ENCODE measurements around the gene RAI2. TPM values are rescaled to one million over a fixed set of nuclear protein-coding genes. Genes with fewer than 3 reads are reported as not detected.

The RAI2 gene
- total RNA-seq, 2 experiments from 2014 or later, result 1.5 to 2.0 TPM

DNA sequence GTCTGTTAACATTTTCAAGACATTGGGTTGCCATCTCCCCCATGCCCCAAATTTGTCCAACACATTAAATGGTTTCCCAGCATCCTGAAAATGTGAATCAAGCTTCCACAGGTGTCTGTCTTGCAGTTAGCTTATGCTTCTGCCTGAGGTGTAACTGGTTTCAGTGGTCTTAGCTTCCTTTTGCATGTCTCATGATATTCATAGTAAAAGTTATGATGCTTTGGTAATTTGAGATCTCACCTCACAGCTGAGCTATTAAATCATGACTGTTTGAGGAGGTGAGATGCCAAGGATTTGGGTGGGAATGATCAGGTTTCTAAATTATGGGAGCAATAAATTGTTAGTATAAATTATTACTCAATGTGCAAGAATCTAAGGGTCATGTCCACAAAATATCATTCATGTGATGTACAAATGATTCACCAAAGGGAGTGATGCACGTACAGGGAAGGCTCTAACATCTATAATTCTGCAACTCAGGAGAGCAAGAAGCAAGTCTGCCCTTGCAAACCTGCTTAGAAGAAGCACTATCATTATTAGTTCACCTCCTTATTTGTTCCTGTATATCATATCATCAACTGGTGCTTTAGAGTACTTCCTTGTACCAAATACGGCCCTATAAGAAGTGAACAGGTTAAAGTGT, 17.1 kb upstream of the RAI2 start:
- ATAC-seq (ENCODE audit: poor library complexity) (no peak), DNase-seq (no peak)
- H3K27me3 Mint-ChIP-seq, result peaks cover 20% of the 10 kb centered on the region
- TF ChIP-seq, protein P1, sequence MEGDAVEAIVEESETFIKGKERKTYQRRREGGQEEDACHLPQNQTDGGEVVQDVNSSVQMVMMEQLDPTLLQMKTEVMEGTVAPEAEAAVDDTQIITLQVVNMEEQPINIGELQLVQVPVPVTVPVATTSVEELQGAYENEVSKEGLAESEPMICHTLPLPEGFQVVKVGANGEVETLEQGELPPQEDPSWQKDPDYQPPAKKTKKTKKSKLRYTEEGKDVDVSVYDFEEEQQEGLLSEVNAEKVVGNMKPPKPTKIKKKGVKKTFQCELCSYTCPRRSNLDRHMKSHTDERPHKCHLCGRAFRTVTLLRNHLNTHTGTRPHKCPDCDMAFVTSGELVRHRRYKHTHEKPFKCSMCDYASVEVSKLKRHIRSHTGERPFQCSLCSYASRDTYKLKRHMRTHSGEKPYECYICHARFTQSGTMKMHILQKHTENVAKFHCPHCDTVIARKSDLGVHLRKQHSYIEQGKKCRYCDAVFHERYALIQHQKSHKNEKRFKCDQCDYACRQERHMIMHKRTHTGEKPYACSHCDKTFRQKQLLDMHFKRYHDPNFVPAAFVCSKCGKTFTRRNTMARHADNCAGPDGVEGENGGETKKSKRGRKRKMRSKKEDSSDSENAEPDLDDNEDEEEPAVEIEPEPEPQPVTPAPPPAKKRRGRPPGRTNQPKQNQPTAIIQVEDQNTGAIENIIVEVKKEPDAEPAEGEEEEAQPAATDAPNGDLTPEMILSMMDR (IDR thresholded peaks at IDR 0.05), result no peak
- no peak overlapping the region for H3K4me3 ChIP-seq (ENCODE audit: low read length)
- no peaks in the 10 kb centered on the region for H3K4me1 Mint-ChIP-seq (ENCODE audit: low read depth)
- H3K36me3 ChIP-seq (ENCODE audit: insufficient read depth, low read length), result no peaks in the 10 kb centered on the region
- intact Hi-C loops (cut with DNase I, micrococcal nuclease), result no loop called here
- H3K9me3 ChIP-seq (ENCODE audit: control insufficient read depth in 1 of 2, insufficient read depth in 1 of 2, low read length in 2 of 2), result no peaks in the 10 kb centered on the region
- H3K9me3 Mint-ChIP-seq, result no peaks in the 10 kb centered on the region
- no peak overlapping the region for H3K27ac Mint-ChIP-seq
- H3K27me3 ChIP-seq (ENCODE audit: control insufficient read depth in 1 of 2, insufficient read depth in 2 of 2, low read length in 2 of 2), result no peaks in the 10 kb centered on the region
- H3K36me3 Mint-ChIP-seq (ENCODE audit: low read depth), result no peaks in the 10 kb centered on the region
- ChIA-PET CTCF (no interaction called here), POLR2A (no interaction called here)
- no peaks in the 10 kb centered on the region for H3K4me1 ChIP-seq (ENCODE audit: insufficient read depth, low read length)
- no peak overlapping the region for H3K27ac ChIP-seq (ENCODE audit: low read depth in 1 of 2, low read length in 2 of 2)
- no peak overlapping the region for H3K4me3 Mint-ChIP-seq

DNA sequence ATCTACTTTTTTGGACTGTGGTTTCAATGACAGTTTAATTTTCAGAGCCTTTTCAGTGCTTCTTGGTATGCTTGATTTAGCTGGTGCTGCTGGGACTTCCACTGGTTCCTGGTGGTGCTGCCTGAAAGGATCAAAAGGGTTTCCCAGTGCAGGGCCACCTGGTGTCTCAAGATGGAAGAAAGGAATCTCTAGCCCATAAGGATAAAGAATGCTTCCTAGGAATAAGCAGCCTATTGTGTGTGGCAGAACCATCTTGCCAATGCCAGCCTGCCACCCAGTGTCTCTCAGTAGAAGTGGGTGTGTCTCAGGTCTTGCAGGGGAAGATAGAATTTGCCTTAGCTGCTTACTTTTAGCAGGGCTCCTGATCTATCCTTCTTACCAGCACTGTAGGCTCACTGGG, 15.0 kb upstream of the RAI2 start:
- ChIA-PET POLR2A (no interaction called here), CTCF (no interaction called here)
- Histone ChIP-seq H3K4me1 (ENCODE audit: insufficient read depth, low read length) (no peaks in the 10 kb centered on the region), H3K36me3 (ENCODE audit: insufficient read depth, low read length) (no peaks in the 10 kb centered on the region), H3K27me3 (ENCODE audit: control insufficient read depth in 1 of 2, insufficient read depth in 2 of 2, low read length in 2 of 2) (no peaks in the 10 kb centered on the region), H3K9me3 (ENCODE audit: control insufficient read depth in 1 of 2, insufficient read depth in 1 of 2, low read length in 2 of 2) (no peaks in the 10 kb centered on the region), H3K27ac (ENCODE audit: low read depth in 1 of 2, low read length in 2 of 2) (no peak overlapping the region), H3K4me3 (ENCODE audit: low read length) (no peak overlapping the region)
- no peaks in the 10 kb centered on the region for H3K4me1 Mint-ChIP-seq (ENCODE audit: low read depth)
- H3K9me3 Mint-ChIP-seq, result no peaks in the 10 kb centered on the region
- DNase-seq (no peak), ATAC-seq (ENCODE audit: poor library complexity) (no peak)
- H3K27ac Mint-ChIP-seq, result no peak overlapping the region
- TF ChIP-seq, protein P1 (IDR thresholded peaks at IDR 0.05), result no peak
- intact Hi-C loops (cut with DNase I, micrococcal nuclease), result no loop called here
- no peaks in the 10 kb centered on the region for H3K36me3 Mint-ChIP-seq (ENCODE audit: low read depth)
- H3K4me3 Mint-ChIP-seq, result no peak overlapping the region
- H3K27me3 Mint-ChIP-seq, result peaks cover 9% of the 10 kb centered on the region

DNA sequence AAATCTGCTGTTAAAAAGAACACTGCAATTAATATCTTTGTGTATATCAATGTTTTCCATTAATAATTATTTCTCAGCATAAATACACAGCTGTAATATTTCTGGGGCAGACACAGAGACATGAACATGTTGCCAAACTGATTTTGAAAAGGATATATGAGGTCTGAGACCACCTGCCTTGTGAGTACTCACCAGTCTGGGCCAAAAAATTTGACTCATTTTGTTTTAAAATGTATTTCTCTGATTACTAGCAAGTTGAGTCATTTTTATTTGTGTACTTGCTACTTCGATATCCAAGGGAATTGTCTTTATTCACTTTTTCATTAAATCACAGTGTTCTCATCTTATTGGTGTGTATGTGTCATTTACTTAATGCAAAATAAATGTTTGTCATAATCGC, 8.5 kb upstream of the RAI2 start:
- ChIA-PET CTCF (no interaction called here), POLR2A (no interaction called here)
- H3K9me3 Mint-ChIP-seq, result no peaks in the 10 kb centered on the region
- TF ChIP-seq, protein P1 (IDR thresholded peaks at IDR 0.05), result no peak
- Histone ChIP-seq H3K27me3 (ENCODE audit: control insufficient read depth in 1 of 2, insufficient read depth in 2 of 2, low read length in 2 of 2) (no peaks in the 10 kb centered on the region), H3K9me3 (ENCODE audit: control insufficient read depth in 1 of 2, insufficient read depth in 1 of 2, low read length in 2 of 2) (no peaks in the 10 kb centered on the region), H3K27ac (ENCODE audit: low read depth in 1 of 2, low read length in 2 of 2) (no peak overlapping the region), H3K4me3 (ENCODE audit: low read length) (no peak overlapping the region), H3K4me1 (ENCODE audit: insufficient read depth, low read length) (no peaks in the 10 kb centered on the region), H3K36me3 (ENCODE audit: insufficient read depth, low read length) (no peaks in the 10 kb centered on the region)
- H3K27ac Mint-ChIP-seq, result no peak overlapping the region
- no peaks in the 10 kb centered on the region for H3K36me3 Mint-ChIP-seq (ENCODE audit: low read depth)
- intact Hi-C loops (cut with DNase I, micrococcal nuclease), result no loop called here
- no peak for DNase-seq
- no peak for ATAC-seq (ENCODE audit: poor library complexity)
- H3K27me3 Mint-ChIP-seq, result peaks cover 5% of the 10 kb centered on the region
- no peaks in the 10 kb centered on the region for H3K4me1 Mint-ChIP-seq (ENCODE audit: low read depth)
- H3K4me3 Mint-ChIP-seq, result no peak overlapping the region

Data from CD4-positive, alpha-beta T cell (primary cell).